ENCODE data around the gene SRPX. TPM values are rescaled to one million over a fixed set of nuclear protein-coding genes. Genes with fewer than 3 reads are reported as not detected.

The SRPX gene
- total and polyA plus RNA-seq, 5 donors = 80.2 to 146 (median 110) TPM

- DNase-seq (peak in 2 of 3 donors; percentile 45 to 57), ATAC-seq (peak; percentile 92)
- Histone ChIP-seq H3K4me1 (ENCODE audit: control insufficient read depth, insufficient read depth, low read length) (peaks cover 6% of the 10 kb centered on the region), H3K27me3 (ENCODE audit: control insufficient read depth, insufficient read depth) (no peaks in the 10 kb centered on the region), H3K9me3 (ENCODE audit: control insufficient read depth, low read length) (no peaks in the 10 kb centered on the region), H3K4me3 (ENCODE audit: low read length) (no peak overlapping the region), H3K27ac (ENCODE audit: low read length) (peak overlapping the region; percentile 93)
- 30% methylated on average over 3 of the region's 3 CpGs for WGBS
- intact Hi-C loops (cut with DNase I) = no loop called here
Observed at GRCh38 chrX:38233891-38234667, 13.4 kb upstream of the SRPX start.

DNA sequence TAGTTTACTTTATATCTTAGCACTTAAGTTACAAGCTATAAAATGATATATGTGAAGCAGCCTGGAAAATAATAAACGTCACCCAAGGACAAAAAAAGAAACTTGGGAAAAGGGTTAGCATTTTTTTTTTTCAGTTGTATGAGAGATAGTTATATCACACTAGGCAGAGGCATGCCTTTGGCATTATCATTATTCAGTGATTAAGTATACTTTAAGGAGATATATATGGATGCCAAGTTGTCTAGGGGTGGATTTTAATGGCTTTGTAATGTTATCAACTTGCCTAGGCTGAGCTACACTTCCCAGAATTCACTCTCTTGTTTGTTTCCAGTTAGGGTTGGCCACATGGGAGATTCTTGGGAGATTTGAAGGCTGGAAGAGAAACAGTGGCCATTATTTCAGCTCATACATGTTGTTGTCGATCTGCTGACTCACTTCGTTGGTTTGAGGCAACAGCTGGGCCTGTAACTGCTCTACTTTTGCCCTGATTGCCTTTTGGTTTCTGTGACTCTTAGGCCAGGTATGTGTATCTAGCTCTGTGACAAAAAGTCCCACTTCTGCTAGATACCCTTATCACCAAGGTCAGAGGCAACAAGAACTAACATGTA lies 11.5 kb upstream of the SRPX start:
- H3K4me3 ChIP-seq (ENCODE audit: low read length) = no peak overlapping the region
- DNase-seq (no peak), ATAC-seq (peak; percentile 44 to 66)
- peaks cover 6% of the 10 kb centered on the region for H3K4me1 ChIP-seq (ENCODE audit: control insufficient read depth, insufficient read depth, low read length)
- H3K27ac ChIP-seq (ENCODE audit: low read length) = peak overlapping the region; percentile 62
- WGBS = 47% methylated on average over 3 of the region's 3 CpGs
- intact Hi-C loops (cut with DNase I) = no loop called here
- H3K9me3 ChIP-seq (ENCODE audit: control insufficient read depth, low read length) = no peaks in the 10 kb centered on the region
- H3K27me3 ChIP-seq (ENCODE audit: control insufficient read depth, insufficient read depth) = no peaks in the 10 kb centered on the region

DNA sequence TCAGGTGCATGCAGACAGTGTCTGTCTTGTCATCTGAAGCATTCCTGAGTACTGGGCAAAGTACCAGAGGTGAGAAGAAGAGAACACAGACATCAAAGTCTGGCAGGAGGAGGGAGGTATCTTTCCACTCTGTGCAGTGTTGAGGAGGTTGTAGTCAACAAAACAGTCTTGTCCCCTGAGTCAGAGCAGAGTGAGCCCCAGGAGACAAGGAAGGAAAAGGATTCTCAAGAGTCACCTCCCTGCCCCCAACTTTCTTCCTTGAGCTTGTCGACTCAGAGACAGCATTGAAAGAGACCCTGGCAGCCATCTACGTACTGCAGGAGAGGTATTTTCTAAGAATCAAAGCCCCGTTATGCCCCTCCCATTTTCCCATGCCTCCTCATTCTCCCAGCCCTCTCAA lies 4.4 kb upstream of the SRPX start:
- Histone ChIP-seq H3K9me3 (ENCODE audit: control insufficient read depth, low read length) (no peaks in the 10 kb centered on the region), H3K4me3 (ENCODE audit: low read length) (no peak overlapping the region), H3K27ac (ENCODE audit: low read length) (peak overlapping the region; percentile 88), H3K27me3 (ENCODE audit: control insufficient read depth, insufficient read depth) (no peaks in the 10 kb centered on the region), H3K4me1 (ENCODE audit: control insufficient read depth, insufficient read depth, low read length) (peaks cover 2% of the 10 kb centered on the region)
- intact Hi-C loops (cut with DNase I) = no loop called here
- WGBS = 9% methylated on average over 3 of the region's 3 CpGs
- ATAC-seq (no peak), DNase-seq (no peak)

- ATAC-seq = no peak
- intact Hi-C loops (cut with DNase I) = no loop called here
- peaks cover 2% of the 10 kb centered on the region for H3K4me1 ChIP-seq (ENCODE audit: control insufficient read depth, insufficient read depth, low read length)
Observed at GRCh38 chrX:38224160-38224559, 3.5 kb upstream of the SRPX start.

GRCh38 chrX:38221391-38221929 lies 789 bp upstream of the SRPX start:
- H3K27ac ChIP-seq (ENCODE audit: low read length) = no peak overlapping the region
- ATAC-seq (peak; percentile 12 to 17), DNase-seq (peak; percentile 23 to 54 (median 53))
- 43% methylated on average over 10 of the region's 10 CpGs for WGBS
- no peak overlapping the region for H3K4me3 ChIP-seq (ENCODE audit: low read length)
- peaks cover 6% of the 10 kb centered on the region for H3K4me1 ChIP-seq (ENCODE audit: control insufficient read depth, insufficient read depth, low read length)
- intact Hi-C loops (cut with DNase I) = no loop called here
- H3K27me3 ChIP-seq (ENCODE audit: control insufficient read depth, insufficient read depth) = no peaks in the 10 kb centered on the region
- no peaks in the 10 kb centered on the region for H3K9me3 ChIP-seq (ENCODE audit: control insufficient read depth, low read length)

More at GRCh38 chrX:38224160-38224559, 3.5 kb upstream of the SRPX start:
- Histone ChIP-seq H3K27me3 (ENCODE audit: control insufficient read depth, insufficient read depth) (no peaks in the 10 kb centered on the region), H3K9me3 (ENCODE audit: control insufficient read depth, low read length) (no peaks in the 10 kb centered on the region), H3K4me3 (ENCODE audit: low read length) (no peak overlapping the region), H3K27ac (ENCODE audit: low read length) (no peak overlapping the region)
- DNase-seq = no peak

DNA sequence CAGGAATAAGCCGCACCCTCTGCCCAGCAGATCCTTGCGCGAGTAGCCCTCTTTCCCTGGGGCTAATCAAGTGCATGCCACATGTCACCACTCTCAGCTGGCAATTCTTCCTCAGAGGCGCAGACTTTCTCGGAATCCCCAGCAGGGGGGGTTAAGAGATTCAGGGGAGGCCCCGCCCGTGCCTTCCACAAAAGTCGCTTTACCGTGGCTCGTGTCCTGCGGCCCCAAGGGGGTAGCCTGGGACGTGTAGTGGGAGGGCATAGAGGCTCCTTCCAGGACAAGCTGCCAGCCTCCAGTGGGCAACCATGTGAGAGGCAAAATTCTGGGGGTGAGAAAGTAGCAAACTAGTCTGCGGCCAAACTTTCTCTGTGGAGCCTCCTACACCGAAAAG lies 652 bp downstream of the SRPX start:
- intact Hi-C loops (cut with DNase I) = no loop called here

GRCh38 chrX:38216642-38217041 lies 4.0 kb downstream of the SRPX start:
- H3K4me3 ChIP-seq (ENCODE audit: low read length) = no peak overlapping the region
- ATAC-seq (no peak), DNase-seq (no peak)
- peaks cover 12% of the 10 kb centered on the region for H3K4me1 ChIP-seq (ENCODE audit: control insufficient read depth, insufficient read depth, low read length)
- WGBS = 59% methylated on average over 5 of the region's 5 CpGs
- H3K27ac ChIP-seq (ENCODE audit: low read length) = no peak overlapping the region
- H3K9me3 ChIP-seq (ENCODE audit: control insufficient read depth, low read length) = no peaks in the 10 kb centered on the region
- no peaks in the 10 kb centered on the region for H3K27me3 ChIP-seq (ENCODE audit: control insufficient read depth, insufficient read depth)
- intact Hi-C loops (cut with DNase I) = no loop called here

More for the DNA sequence above, 652 bp downstream of the SRPX start:
- under 1% methylated on average over 14 of the region's 14 CpGs for WGBS
- Histone ChIP-seq H3K27ac (ENCODE audit: low read length) (peak overlapping the region; percentile 81), H3K4me1 (ENCODE audit: control insufficient read depth, insufficient read depth, low read length) (peaks cover 6% of the 10 kb centered on the region), H3K4me3 (ENCODE audit: low read length) (peak overlapping the region; percentile 59), H3K9me3 (ENCODE audit: control insufficient read depth, low read length) (no peaks in the 10 kb centered on the region), H3K27me3 (ENCODE audit: control insufficient read depth, insufficient read depth) (no peaks in the 10 kb centered on the region)
- DNase-seq (peak; percentile 63 to 74 (median 71)), ATAC-seq (peak; percentile 69)

- Histone ChIP-seq H3K27me3 (ENCODE audit: control insufficient read depth, insufficient read depth) (no peaks in the 10 kb centered on the region), H3K4me1 (ENCODE audit: control insufficient read depth, insufficient read depth, low read length) (peaks cover 15% of the 10 kb centered on the region), H3K4me3 (ENCODE audit: low read length) (no peak overlapping the region), H3K27ac (ENCODE audit: low read length) (no peak overlapping the region), H3K9me3 (ENCODE audit: control insufficient read depth, low read length) (no peaks in the 10 kb centered on the region)
- intact Hi-C loops (cut with DNase I) = no loop called here
- 55% methylated on average over 11 of the region's 11 CpGs for WGBS
- ATAC-seq (peak in 1 of 2 donors; percentile 28), DNase-seq (no peak)
Observed at GRCh38 chrX:38214551-38215531, 5.8 kb downstream of the SRPX start.

- DNase-seq (no peak), ATAC-seq (no peak)
- intact Hi-C loops (cut with DNase I) = no loop called here
- Histone ChIP-seq H3K4me3 (ENCODE audit: low read length) (no peak overlapping the region), H3K27me3 (ENCODE audit: control insufficient read depth, insufficient read depth) (no peaks in the 10 kb centered on the region), H3K27ac (ENCODE audit: low read length) (no peak overlapping the region), H3K9me3 (ENCODE audit: control insufficient read depth, low read length) (no peaks in the 10 kb centered on the region), H3K4me1 (ENCODE audit: control insufficient read depth, insufficient read depth, low read length) (peaks cover 16% of the 10 kb centered on the region)
- 85% methylated on average over 1 of the region's 1 CpG for WGBS
Observed at GRCh38 chrX:38214044-38214443, 6.6 kb downstream of the SRPX start.

- peaks cover 15% of the 10 kb centered on the region for H3K4me1 ChIP-seq (ENCODE audit: control insufficient read depth, insufficient read depth, low read length)
- WGBS = 45% methylated on average over 4 of the region's 4 CpGs
- no peaks in the 10 kb centered on the region for H3K27me3 ChIP-seq (ENCODE audit: control insufficient read depth, insufficient read depth)
- peak overlapping the region; percentile 57 for H3K27ac ChIP-seq (ENCODE audit: low read length)
- no peaks in the 10 kb centered on the region for H3K9me3 ChIP-seq (ENCODE audit: control insufficient read depth, low read length)
- DNase-seq = no peak
- no peak overlapping the region for H3K4me3 ChIP-seq (ENCODE audit: low read length)
- peak; percentile 72 to 84 for ATAC-seq
- intact Hi-C loops (cut with DNase I) = no loop called here
Observed at GRCh38 chrX:38211891-38212635, 8.6 kb downstream of the SRPX start.
